Lower leg skin (tissue), 4 donors: ENCODE results near the gene GPC5. TPM values are rescaled to one million over a fixed set of nuclear protein-coding genes. Genes with fewer than 3 reads are reported as not detected.

Experiments used
- DNase-seq, 2 donors: peaks; one replicate each; pipeline ENCODE4 v3.0.0-alpha.2; 2019; ENCODE audit warnings: low spot score in 2 of 2
- H3K4me3 ChIP-seq: fragments of 200-600 bp; sonication (generic); 2 replicates; pipeline ENCODE4 v1.5.1; 2017; ENCODE audit warnings: mild to moderate bottlenecking, low read depth; ENCODE audit not compliant: poor library complexity, severe bottlenecking
- POLR2A ChIP-seq, 2 donors: fragments of 450-650 bp; IDR thresholded peaks; one replicate each; pipeline ENCODE4 v1.6.1; 2016 to 2017; ENCODE audit warnings: antibody characterized with exemption in 2 of 2, mild to moderate bottlenecking in 1 of 2, moderate library complexity in 1 of 2
- WGBS, 2 donors: methylation state at CpG; one replicate each; pipeline ENCODE4 v1.1.5; 2018; 5-methylcytosine and 5-hydroxymethylcytosine counted together
- intact Hi-C: fragments of 100-400 bp; cut with DNase I; formaldehyde crosslinking; loops from one replicate; pipeline ENCODE4 v1.15.0; 2023; ENCODE audit warnings: low total_unique reads
- total RNA-seq, 4 donors: library from RNA; depleted of rRNA; stranded (reverse); fragments of >200 nt; gene quantifications; one replicate each; pipeline ENCODE4 v1.1.0, GENCODE V29; 2016
- TF ChIP-seq, protein P1 (sequence below), 3 donors: fragments of 450-650 bp; IDR thresholded peaks; one replicate each; pipeline ENCODE4 v1.5.1; 2016; ENCODE audit warnings: antibody characterized with exemption in 3 of 3, mild to moderate bottlenecking in 3 of 3, moderate library complexity in 2 of 3

GPC5 gene
- total RNA-seq, 4 donors from 2014 or later = 0.46 to 1.3 (median 0.82) TPM

DNA sequence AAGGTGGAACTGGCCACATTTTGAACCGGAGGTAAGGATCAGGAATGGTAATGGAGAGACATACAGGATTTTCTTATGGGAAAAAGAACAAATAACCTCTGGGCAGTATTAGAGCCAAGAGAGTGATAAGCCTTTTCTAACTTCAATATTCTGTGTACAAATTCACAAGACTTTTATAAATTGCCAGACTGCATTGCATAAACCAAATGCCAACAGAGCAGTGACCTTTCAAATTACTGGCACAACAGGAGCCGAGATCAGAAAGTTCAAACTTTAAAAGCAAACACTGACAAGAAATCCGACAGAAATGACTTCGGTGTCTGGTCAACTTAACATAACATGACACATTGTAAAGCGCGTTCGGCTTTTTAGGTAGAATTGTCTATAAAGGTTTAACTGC is 737.1 kb downstream of the GPC5 start:
- 68 to 69% methylated on average over 7 of the region's 7 CpGs for WGBS, 2 donors
- no peak overlapping the region for H3K4me3 ChIP-seq
- no peak for DNase-seq
- TF ChIP-seq, protein P1, sequence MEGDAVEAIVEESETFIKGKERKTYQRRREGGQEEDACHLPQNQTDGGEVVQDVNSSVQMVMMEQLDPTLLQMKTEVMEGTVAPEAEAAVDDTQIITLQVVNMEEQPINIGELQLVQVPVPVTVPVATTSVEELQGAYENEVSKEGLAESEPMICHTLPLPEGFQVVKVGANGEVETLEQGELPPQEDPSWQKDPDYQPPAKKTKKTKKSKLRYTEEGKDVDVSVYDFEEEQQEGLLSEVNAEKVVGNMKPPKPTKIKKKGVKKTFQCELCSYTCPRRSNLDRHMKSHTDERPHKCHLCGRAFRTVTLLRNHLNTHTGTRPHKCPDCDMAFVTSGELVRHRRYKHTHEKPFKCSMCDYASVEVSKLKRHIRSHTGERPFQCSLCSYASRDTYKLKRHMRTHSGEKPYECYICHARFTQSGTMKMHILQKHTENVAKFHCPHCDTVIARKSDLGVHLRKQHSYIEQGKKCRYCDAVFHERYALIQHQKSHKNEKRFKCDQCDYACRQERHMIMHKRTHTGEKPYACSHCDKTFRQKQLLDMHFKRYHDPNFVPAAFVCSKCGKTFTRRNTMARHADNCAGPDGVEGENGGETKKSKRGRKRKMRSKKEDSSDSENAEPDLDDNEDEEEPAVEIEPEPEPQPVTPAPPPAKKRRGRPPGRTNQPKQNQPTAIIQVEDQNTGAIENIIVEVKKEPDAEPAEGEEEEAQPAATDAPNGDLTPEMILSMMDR (IDR thresholded peaks at IDR 0.05) = no peak
- TF ChIP-seq POLR2A (IDR thresholded peaks at IDR 0.05) = no peak
- intact Hi-C loops = no loop called here

DNA sequence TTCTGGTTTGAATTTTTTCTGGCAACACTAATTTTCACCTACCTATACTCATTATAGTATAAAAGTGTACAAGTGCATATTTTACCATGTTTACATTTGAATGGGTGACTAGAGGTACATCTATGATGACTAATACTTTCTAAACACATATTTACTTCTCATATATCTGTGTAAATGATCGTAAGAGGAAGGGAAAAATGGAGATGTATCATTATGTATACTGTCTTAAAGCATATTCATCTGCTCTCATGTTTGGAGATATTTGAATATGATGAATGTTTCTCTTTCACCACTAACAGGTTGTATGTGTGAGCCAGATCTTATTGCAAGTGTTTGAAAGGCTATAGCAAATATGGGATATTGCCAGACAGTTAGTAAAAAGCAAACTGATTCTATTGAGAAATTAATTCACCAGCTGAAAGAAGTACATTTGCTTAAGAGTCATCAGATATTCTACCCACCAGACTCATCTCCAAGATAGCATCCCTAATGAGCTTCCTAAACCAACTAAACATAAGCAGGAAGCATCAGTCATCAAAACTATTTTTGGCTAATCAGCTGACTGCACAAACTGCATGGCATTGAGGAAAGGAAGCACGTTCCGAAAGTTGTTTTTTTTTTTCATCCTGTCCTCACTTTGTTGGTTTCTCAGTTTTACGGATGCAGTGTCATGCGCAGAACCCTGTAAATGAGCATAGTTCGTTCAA is 738.2 kb downstream of the GPC5 start:
- DNase-seq = no peak
- 58 to 63% methylated on average over 6 of the region's 6 CpGs for WGBS, 2 donors
- no peak overlapping the region for H3K4me3 ChIP-seq
- no peak for TF ChIP-seq POLR2A (IDR thresholded peaks at IDR 0.05)
- TF ChIP-seq, protein P1 (IDR thresholded peaks at IDR 0.05) = no peak
- intact Hi-C loops = no loop called here

DNA sequence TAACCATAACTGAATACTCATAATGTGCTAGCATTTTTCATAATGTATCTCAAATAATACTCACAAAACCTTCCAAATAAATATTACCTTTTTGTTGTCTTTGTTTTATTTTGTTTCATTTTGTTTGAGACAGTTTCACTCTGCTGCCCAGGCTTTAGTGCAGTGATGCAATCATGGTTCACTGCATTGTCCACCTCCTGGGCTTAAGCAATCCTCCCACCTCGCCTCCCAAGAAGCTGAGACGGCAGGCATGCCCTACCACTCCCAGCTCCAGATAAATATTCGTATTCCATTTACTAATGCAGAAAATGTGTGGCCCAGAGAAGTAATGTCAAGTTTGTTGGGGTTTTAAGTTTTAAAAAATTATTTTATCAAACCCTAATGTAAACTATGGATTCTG is 739.1 kb downstream of the GPC5 start:
- H3K4me3 ChIP-seq = no peak overlapping the region
- TF ChIP-seq, protein P1 (IDR thresholded peaks at IDR 0.05) = no peak
- TF ChIP-seq POLR2A (IDR thresholded peaks at IDR 0.05) = no peak
- intact Hi-C loops = no loop called here
- no peak for DNase-seq
- WGBS, 2 donors = 80 to 85% methylated on average over 3 of the region's 3 CpGs

DNA sequence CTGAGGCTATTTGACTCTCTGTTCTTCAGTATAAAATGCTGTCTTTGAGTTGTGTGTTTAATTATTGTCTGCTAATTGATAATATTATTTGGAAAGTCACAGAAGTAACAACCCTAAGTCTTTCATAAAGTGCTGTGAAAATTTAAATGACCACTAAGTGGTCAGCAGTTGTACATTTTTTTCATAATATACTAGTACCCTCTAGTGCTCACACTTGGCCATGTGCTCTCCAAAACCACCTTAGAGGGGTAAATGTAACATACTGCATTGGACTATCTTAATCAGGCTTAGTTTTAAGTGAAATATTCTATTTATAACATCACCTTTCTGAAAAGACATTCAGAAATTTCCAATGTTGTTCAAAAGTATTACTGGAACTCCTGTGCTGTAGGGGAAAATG is 745.3 kb downstream of the GPC5 start:
- no peak overlapping the region for H3K4me3 ChIP-seq
- no peak for DNase-seq
- intact Hi-C loops = no loop called here
- TF ChIP-seq POLR2A (IDR thresholded peaks at IDR 0.05) = no peak
- TF ChIP-seq, protein P1 (IDR thresholded peaks at IDR 0.05) = no peak

DNA sequence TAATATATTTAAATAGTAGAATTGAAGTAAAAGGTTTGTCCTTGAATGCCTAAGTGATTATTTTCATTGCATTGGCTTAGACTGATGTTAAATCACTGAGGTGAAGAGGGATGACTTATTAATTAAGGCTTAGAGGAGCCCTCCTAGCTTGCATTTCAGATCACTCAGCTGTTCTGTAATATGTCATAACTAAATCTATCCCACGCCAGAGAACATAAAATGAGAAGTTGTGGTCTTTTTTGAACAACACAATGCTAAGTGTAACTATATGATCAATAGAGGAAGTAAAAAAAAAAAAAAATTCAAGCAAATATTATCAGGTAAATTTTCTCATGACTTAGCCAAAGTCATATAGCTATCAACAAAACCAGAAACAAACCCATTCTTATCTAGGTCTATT is 752.2 kb downstream of the GPC5 start:
- intact Hi-C loops = no loop called here
- H3K4me3 ChIP-seq = no peak overlapping the region
- no peak for TF ChIP-seq POLR2A (IDR thresholded peaks at IDR 0.05)
- TF ChIP-seq, protein P1 (IDR thresholded peaks at IDR 0.05) = no peak
- DNase-seq = no peak
- 78 to 83% methylated on average over 1 of the region's 1 CpG for WGBS, 2 donors

DNA sequence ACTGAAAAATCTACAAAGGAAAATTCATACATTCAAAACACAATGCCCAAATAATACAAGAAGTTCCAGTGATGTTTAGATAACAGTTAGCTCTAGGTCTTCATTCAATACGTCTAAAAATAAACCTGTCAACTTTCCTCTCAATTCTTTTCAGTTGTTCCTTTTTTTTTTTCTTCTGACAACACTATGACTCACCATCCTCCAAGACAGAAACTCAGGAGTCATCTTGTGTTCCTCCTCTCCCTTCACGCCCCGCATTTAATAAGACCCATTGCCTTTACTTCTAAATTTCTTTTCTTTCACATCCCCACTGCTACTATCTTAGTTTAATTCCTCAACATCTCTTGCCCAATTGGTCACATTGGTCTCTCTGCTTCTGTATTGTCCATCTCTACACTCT is 759.9 kb downstream of the GPC5 start:
- 19 to 34% methylated on average over 3 of the region's 3 CpGs for WGBS, 2 donors
- no peak overlapping the region for H3K4me3 ChIP-seq
- TF ChIP-seq POLR2A (IDR thresholded peaks at IDR 0.05) = no peak
- TF ChIP-seq, protein P1 (IDR thresholded peaks at IDR 0.05) = no peak
- no peak for DNase-seq
- intact Hi-C loops = no loop called here
